Heart right ventricle (tissue), 16 donors: ENCODE data around the gene CEP170B. TPM values are rescaled to one million over a fixed set of nuclear protein-coding genes. Genes with fewer than 3 reads are reported as not detected.
"Not testable (repeated sequence)": the region's sequence is repeated elsewhere in the genome, so short reads cannot be mapped to it uniquely, and the experiment has no call there.

Experiments used
- ATAC-seq, 8 donors: fragments of 200-7000 bp; cut with Tn5 transposase; one replicate each; pipeline ENCODE4 v1.9.1; 2020; ENCODE audit warnings: mild to moderate bottlenecking in 8 of 8, moderate library complexity in 8 of 8, moderate number of reproducible peaks in 1 of 8
- DNase-seq, 2 donors: peaks; one replicate each; pipeline ENCODE4 v3.0.0-alpha.2; 2020
- H3K27ac ChIP-seq, 10 donors: fragments of 200-600 bp; sonication (generic) in 2 of 10; one replicate each; pipeline versions ENCODE4 v1.5.0 to v1.8.0; 2020 to 2022; ENCODE audit warnings: mild to moderate bottlenecking in 3 of 10
- H3K27me3 ChIP-seq, 7 donors: fragments of 200-600 bp; one replicate each; pipeline ENCODE4 v1.8.0; 2021 to 2022; ENCODE audit warnings: mild to moderate bottlenecking in 2 of 7
- H3K36me3 ChIP-seq, 9 donors: fragments of 200-600 bp; sonication (generic) in 1 of 9; one replicate each; pipeline versions ENCODE4 v1.5.0 to v1.8.0; 2020 to 2022; ENCODE audit warnings: mild to moderate bottlenecking in 2 of 9
- H3K4me1 ChIP-seq, 9 donors: fragments of 200-600 bp; sonication (generic) in 1 of 9; one replicate each; pipeline versions ENCODE4 v1.5.0 to v1.8.0; 2020 to 2022; ENCODE audit warnings: mild to moderate bottlenecking in 4 of 9
- H3K4me3 ChIP-seq, 10 donors: fragments of 200-600 bp; sonication (generic) in 2 of 10; one replicate each; pipeline versions ENCODE4 v1.5.0 to v1.8.0; 2020 to 2022; ENCODE audit warnings: mild to moderate bottlenecking in 7 of 10, moderate library complexity in 2 of 10
- H3K9me3 ChIP-seq, 11 donors: fragments of 200-600 bp in 10 of 11; sonication (generic) in 2 of 11; one replicate each; pipeline versions ENCODE4 v1.5.0 to v1.8.0; 2013 to 2022; ENCODE audit warnings: mild to moderate bottlenecking in 2 of 11, control low read depth in 1 of 11, moderate library complexity in 1 of 11
- WGBS, 2 donors: extraction: QIAGEN DNeasy Blood & Tissue Kit; methylation state at CpG; one replicate each; pipeline ENCODE4 v1.1.7; 2013; ENCODE audit warnings: inconsistent platforms in 1 of 2; 5-methylcytosine and 5-hydroxymethylcytosine counted together
- intact Hi-C, 10 donors: fragments of 100-400 bp; cut with DNase I; formaldehyde crosslinking; loops; one replicate each; pipeline versions ENCODE4 v1.11.1 to v1.14.2; 2022
- polyA plus RNA-seq, 2 donors: library from polyadenylated mRNA; stranded (reverse); fragments of 200-250 nt; gene quantifications; one replicate each; pipeline ENCODE4 v1.2.3, GENCODE V29; 2013
- total RNA-seq, 10 donors: library from RNA; stranded (reverse); fragmentation: NEBNext Ultra II Directional in 3 of 10; extraction: Animal tissue kit (Norgen Biotek cat#: 25700) in 3 of 10; gene quantifications; one replicate each; pipeline versions ENCODE4 v1.2.1 to v1.2.4, GENCODE V29; 2021 to 2023
- TF ChIP-seq, protein P1 (sequence below), 9 donors: fragments of 200-600 bp; sonication (generic) in 2 of 9; IDR thresholded peaks; one replicate each; pipeline versions ENCODE4 v1.5.0 to v1.8.0; 2021 to 2022; ENCODE audit warnings: antibody characterized with exemption in 9 of 9, mild to moderate bottlenecking in 5 of 9, moderate library complexity in 1 of 9
- donor health status: Arrhythmogenic right ventricular cardiomyopathy.
- donor health status: ischemic (EF 13 %, LVEDD 7.1; RV severe dilation, severe dysfunction).
- donor health status: healthy with polysubstance abuse.
- donor health status: DM: no; HTN: yes; CAD: no.
- donor health status: DM: no; HTN: no; CAD: no.
- donor health status: ischemic (EF 25% LVEDD 6.9; RV normal size, moderate dysfunction).
- donor health status: ischemic (EF 25% LVEDD 5.7; RV mildly dilated, moderate dysfunction).
- donor health status: healthy.
- donor health status: DM: yes; HTN: yes; CAD: no.
- donor health status: Ischemic cardiomyopathy.
- donor health status: ischemic (EF 35%, LVEDD 5.7; RV mildly dilated, moderate dysfunction).
- donor health status: nonischemic (EF 11% LVEDD 7.7; RV severe dilation, severe dysfunction).
- donor health status: DM: yes; HTN: yes; CAD: no.
- donor health status: PGD.
- donor health status: ischemic (EF 29% LVEDD 5.4; RV normal size, mild dysfunction).
- donor health status: nonischemic (EF 23%, LVEDD 6.1; RV moderate dilation, normal function).

CEP170B gene
- total and polyA plus RNA-seq, 12 donors = 6.8 to 13.6 (median 11.8) TPM

DNA sequence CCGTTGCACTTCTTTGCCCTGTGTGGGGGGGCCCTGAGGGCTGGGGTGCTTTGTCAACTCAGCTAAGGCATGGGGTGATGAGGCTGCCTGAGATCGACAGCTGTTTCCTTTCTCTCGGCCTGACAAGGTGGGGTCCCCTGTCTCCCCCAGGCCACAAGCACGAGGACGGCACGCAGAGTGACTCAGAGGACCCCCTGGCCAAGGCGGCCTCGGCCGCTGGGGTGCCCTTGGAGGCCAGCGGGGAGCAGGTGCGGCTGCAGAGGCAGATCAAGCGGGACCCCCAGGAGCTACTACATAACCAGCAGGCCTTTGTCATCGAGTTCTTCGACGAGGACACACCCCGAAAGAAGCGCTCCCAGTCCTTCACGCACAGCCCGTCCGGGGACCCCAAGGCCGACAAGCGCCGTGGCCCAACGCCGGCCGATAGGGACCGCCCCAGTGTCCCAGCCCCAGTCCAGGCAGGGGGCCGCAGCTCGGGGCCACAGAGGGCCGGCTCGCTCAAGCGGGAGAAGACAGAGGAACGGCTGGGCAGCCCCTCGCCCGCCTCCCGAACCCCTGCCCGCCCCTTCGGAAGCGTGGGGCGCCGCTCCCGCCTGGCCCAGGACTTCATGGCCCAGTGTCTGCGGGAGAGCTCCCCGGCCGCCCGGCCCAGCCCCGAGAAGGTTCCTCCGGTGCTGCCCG, 18.8 kb downstream of the CEP170B start:
- intact Hi-C loops = no loop called here
- no peak overlapping the region for H3K27ac ChIP-seq
- TF ChIP-seq, protein P1, sequence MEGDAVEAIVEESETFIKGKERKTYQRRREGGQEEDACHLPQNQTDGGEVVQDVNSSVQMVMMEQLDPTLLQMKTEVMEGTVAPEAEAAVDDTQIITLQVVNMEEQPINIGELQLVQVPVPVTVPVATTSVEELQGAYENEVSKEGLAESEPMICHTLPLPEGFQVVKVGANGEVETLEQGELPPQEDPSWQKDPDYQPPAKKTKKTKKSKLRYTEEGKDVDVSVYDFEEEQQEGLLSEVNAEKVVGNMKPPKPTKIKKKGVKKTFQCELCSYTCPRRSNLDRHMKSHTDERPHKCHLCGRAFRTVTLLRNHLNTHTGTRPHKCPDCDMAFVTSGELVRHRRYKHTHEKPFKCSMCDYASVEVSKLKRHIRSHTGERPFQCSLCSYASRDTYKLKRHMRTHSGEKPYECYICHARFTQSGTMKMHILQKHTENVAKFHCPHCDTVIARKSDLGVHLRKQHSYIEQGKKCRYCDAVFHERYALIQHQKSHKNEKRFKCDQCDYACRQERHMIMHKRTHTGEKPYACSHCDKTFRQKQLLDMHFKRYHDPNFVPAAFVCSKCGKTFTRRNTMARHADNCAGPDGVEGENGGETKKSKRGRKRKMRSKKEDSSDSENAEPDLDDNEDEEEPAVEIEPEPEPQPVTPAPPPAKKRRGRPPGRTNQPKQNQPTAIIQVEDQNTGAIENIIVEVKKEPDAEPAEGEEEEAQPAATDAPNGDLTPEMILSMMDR (IDR thresholded peaks at IDR 0.05) = no peak
- H3K9me3 ChIP-seq = no peaks in the 10 kb centered on the region
- DNase-seq (peak in 1 of 2 donors; percentile 11), ATAC-seq (no peak)
- no peaks in the 10 kb centered on the region for H3K27me3 ChIP-seq
- WGBS, 2 donors = 94% methylated on average over 47 to 49 of the region's 49 CpGs
- H3K4me1 ChIP-seq = peaks cover 0 to 13% (median 0%) of the 10 kb centered on the region in 9 donors
- no peak overlapping the region for H3K4me3 ChIP-seq
- peaks cover 0 to 66% (median 4%) of the 10 kb centered on the region in 9 donors for H3K36me3 ChIP-seq

DNA sequence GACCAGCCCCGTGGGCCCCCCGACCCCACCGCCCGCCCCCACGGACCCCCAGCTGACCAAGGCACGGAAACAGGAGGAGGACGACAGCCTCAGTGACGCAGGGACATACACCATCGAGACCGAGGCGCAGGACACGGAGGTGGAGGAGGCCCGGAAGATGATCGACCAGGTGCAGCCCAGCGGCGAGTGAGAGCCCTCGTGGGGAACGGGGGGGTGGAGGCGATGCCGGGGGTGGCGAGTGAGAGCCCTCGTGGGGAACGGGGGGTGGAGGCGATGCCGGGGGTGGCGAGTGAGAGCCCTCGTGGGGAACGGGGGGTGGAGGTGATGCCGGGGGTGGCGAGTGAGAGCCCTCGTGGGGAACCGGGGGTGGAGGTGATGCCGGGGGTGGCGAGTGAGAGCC, 19.3 kb downstream of the CEP170B start:
- peak; percentile 5 to 10 for DNase-seq
- H3K27ac ChIP-seq, H3K27me3 ChIP-seq, ATAC-seq, H3K9me3 ChIP-seq, intact Hi-C loops, H3K4me3 ChIP-seq: not testable (repeated sequence)
- Histone ChIP-seq H3K36me3 (peaks cover 0 to 63% (median 4%) of the 10 kb centered on the region in 9 donors), H3K4me1 (peaks cover 0 to 13% (median 0%) of the 10 kb centered on the region in 9 donors)
- WGBS, 2 donors = 89% methylated on average over 28 to 31 of the region's 34 CpGs

DNA sequence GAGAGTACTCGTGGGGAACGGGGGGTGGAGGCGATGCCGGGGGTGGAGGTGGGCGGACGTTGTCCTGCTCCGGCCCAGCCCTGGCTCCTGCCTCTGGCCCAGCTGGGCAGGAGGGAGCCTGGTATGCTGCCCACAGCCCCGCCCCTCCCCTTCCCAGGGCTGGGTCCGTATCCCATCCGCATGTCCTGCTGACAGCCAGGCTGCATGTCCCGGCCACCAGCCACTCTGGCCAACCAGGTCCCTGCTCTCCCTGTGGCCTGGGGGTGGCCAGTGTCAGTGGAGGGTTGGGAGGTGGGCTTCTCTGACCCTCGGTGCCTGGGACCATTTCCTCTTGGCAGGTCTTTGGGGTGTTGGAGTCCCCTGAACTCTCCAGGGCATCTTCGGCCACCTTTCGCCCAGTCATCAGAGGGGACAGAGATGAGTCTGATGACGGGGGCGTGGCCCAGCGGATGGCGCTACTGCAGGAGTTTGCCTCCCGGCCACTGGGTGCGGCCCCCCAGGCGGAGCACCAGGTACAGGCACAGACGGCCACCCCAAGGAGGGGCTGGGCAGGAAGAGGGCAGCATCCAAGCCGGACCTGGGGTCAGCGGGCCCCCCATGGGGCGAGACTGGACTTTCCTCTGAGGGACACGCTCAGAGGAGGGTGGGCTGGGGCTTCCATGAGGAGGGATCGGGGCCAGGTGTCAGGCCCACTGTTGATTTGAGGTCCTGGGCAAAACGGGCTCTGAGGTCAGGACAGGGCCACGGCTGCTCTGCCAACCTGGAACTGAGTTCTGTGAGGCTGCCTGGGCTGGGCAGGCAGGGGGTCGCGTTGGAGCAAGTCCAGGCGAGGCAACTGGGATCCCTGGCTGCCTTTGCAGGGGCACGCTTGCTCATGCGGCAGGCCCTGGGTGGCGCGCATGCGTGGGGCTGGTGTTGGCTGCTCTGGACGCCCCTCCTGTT, 20.2 kb downstream of the CEP170B start:
- TF ChIP-seq, protein P1 (IDR thresholded peaks at IDR 0.05) = no peak
- ATAC-seq (no peak), DNase-seq (peak in 1 of 2 donors; percentile 9)
- no peaks in the 10 kb centered on the region for H3K27me3 ChIP-seq
- H3K27ac ChIP-seq = no peak overlapping the region
- H3K4me1 ChIP-seq = peaks cover 0 to 13% (median 0%) of the 10 kb centered on the region in 9 donors
- WGBS, 2 donors = 92% methylated on average over 38 of the region's 38 CpGs
- H3K4me3 ChIP-seq = no peak overlapping the region
- peaks cover 0 to 56% (median 4%) of the 10 kb centered on the region in 9 donors for H3K36me3 ChIP-seq
- intact Hi-C loops = no loop called here
- H3K9me3 ChIP-seq = no peaks in the 10 kb centered on the region

DNA sequence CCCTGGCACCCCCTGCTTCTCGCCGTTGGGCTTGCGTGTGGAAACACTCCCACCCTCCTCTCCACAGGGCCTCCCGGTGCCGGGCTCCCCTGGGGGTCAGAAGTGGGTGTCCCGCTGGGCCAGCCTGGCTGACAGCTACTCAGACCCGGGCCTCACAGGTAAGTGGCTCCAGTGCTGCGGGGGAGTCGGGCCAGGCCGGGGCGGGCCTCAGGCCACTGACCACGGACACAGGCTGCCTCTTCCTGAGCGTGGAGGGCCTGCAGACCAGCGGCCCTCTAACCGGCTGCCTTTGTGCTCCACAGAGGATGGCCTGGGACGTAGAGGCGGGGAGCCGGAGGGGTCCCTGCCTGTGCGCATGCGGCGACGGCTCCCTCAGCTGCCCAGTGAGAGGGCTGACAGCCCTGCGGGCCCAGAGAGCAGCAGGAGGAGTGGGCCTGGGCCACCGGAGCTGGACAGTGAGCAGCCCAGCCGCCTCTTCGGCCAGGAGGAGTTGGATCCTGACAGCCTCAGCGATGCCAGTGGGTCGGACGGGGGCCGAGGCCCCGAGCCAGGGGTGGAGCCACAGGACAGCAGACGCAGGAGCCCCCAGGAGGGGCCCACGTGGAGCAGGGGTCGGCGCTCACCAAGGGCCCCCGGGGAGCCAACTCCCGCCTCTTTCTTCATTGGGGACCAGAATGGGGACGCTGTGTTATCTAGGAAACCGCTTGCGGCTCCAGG, 21.1 kb downstream of the CEP170B start:
- no peak for ATAC-seq

More for the DNA sequence above, 21.1 kb downstream of the CEP170B start:
- Histone ChIP-seq H3K36me3 (peaks cover 0 to 49% (median 4%) of the 10 kb centered on the region in 9 donors), H3K27ac (no peak overlapping the region), H3K9me3 (no peaks in the 10 kb centered on the region), H3K4me1 (peaks cover 0 to 9% (median 0%) of the 10 kb centered on the region in 9 donors), H3K27me3 (no peaks in the 10 kb centered on the region), H3K4me3 (no peak overlapping the region)
- TF ChIP-seq, protein P1 (IDR thresholded peaks at IDR 0.05) = no peak
- 90 to 93% methylated on average over 40 of the region's 40 CpGs for WGBS, 2 donors
- intact Hi-C loops = no loop called here
- peak in 1 of 2 donors; percentile 3 for DNase-seq
